ENCODE data around the gene KCNQ1. TPM values are rescaled to one million over a fixed set of nuclear protein-coding genes. Genes with fewer than 3 reads are reported as not detected.

The KCNQ1 gene
- polyA plus RNA-seq, 1 donor (not counting 4 experiments of a cell fraction or from before 2014, with no cell fraction given) = not detected

DNA sequence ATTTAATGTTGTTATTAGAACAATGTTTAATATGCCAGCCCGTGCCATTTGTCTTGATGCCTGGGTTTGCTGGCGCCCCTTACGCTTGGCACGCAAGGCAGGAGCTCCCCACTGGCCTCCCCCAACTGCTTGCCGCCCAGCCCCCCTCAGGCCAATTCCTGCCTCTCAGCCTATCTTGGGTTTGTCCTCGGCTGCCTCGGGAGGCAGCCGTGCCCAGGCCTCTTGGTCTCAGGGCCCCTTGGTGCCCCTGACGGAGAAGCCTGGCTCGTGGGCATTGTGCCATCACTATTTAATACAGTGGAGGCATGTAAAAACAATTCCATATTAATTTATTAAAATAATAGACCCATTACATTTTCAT lies 135.2 kb downstream of the KCNQ1 start:
- Histone ChIP-seq H3K79me2 (ENCODE audit: control insufficient read depth, insufficient read depth, low read length) (no peaks in the 10 kb centered on the region), H3K36me3 (ENCODE audit: control insufficient read depth in 2 of 2, extremely low read depth in 1 of 2, insufficient read depth in 2 of 2, low read length in 2 of 2) (no peaks in the 10 kb centered on the region), H3K4me2 (ENCODE audit: control insufficient read depth, extremely low read depth, insufficient read depth, low read depth, low read length) (no peak overlapping the region), H3K27me3 (ENCODE audit: control insufficient read depth, extremely low read depth, insufficient read depth, low read length) (no peaks in the 10 kb centered on the region), H3K9me3 (ENCODE audit: control insufficient read depth, low read depth, low read length) (no peaks in the 10 kb centered on the region), H3K4me1 (ENCODE audit: control insufficient read depth, extremely low read depth, insufficient read depth, low read length) (no peaks in the 10 kb centered on the region), H3K9ac (ENCODE audit: control insufficient read depth, extremely low read depth, insufficient read depth, low read length) (no peak overlapping the region), H2AFZ (ENCODE audit: control insufficient read depth, low read length) (no peak overlapping the region), H4K20me1 (ENCODE audit: control insufficient read depth, extremely low read depth, insufficient read depth, low read length) (no peaks in the 10 kb centered on the region), H3K9me1 (ENCODE audit: control insufficient read depth, extremely low read depth, insufficient read depth, low read length) (no peaks in the 10 kb centered on the region), H3K4me3 (ENCODE audit: control insufficient read depth in 2 of 3, extremely low read depth in 1 of 3, insufficient read depth in 2 of 3, low read depth in 1 of 3, low read length in 3 of 3) (no peak overlapping the region), H3K27ac (ENCODE audit: control insufficient read depth, insufficient read depth, low read length) (no peak overlapping the region)
- DNase-seq (ENCODE audit: low read depth, low spot score) = no peak
- dilution Hi-C loops (cut with MboI; ENCODE audit: extremely low pct_ligation_motif_present, low sequenced_read_pairs) = no loop called here
- TF ChIP-seq, protein P1, sequence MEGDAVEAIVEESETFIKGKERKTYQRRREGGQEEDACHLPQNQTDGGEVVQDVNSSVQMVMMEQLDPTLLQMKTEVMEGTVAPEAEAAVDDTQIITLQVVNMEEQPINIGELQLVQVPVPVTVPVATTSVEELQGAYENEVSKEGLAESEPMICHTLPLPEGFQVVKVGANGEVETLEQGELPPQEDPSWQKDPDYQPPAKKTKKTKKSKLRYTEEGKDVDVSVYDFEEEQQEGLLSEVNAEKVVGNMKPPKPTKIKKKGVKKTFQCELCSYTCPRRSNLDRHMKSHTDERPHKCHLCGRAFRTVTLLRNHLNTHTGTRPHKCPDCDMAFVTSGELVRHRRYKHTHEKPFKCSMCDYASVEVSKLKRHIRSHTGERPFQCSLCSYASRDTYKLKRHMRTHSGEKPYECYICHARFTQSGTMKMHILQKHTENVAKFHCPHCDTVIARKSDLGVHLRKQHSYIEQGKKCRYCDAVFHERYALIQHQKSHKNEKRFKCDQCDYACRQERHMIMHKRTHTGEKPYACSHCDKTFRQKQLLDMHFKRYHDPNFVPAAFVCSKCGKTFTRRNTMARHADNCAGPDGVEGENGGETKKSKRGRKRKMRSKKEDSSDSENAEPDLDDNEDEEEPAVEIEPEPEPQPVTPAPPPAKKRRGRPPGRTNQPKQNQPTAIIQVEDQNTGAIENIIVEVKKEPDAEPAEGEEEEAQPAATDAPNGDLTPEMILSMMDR (optimal IDR thresholded peaks at IDR 0.05 in 1 of 3, IDR thresholded peaks at IDR 0.05 in 1 of 3, conservative IDR thresholded peaks at IDR 0.05 in 1 of 3; ENCODE audit: extremely low read depth in 1 of 3, insufficient read depth in 2 of 3, low read length in 3 of 3) = no peak
- TF ChIP-seq EZH2 (IDR thresholded peaks at IDR 0.05; ENCODE audit: low read length) = no peak
- no peak for FAIRE-seq

DNA sequence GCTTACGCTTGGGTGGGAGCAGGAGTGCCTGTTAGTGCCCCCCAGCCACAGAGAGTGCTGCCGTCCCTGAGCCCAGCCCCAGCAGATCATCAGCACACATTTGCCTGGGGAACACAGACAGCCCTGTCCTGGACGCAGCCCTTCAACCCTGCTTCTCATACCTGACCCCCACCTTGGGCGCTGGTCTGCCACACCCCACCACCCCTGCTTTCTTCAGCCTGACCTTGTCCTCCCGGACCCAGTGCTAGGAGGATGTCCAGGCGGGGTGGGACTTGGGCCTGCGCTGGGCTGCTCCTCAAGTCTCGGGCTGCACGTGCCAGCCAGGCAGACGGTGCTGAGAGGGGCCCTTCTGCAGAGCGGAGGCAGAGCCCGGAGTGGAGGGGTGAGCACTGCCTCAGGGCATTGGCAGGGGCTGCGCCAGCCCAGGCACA lies 135.8 kb downstream of the KCNQ1 start:
- no peaks in the 10 kb centered on the region for H3K27me3 ChIP-seq (ENCODE audit: control insufficient read depth, extremely low read depth, insufficient read depth, low read length)

More for the DNA sequence above, 135.8 kb downstream of the KCNQ1 start:
- Histone ChIP-seq H3K9me1 (ENCODE audit: control insufficient read depth, extremely low read depth, insufficient read depth, low read length) (no peaks in the 10 kb centered on the region), H3K9me3 (ENCODE audit: control insufficient read depth, low read depth, low read length) (no peaks in the 10 kb centered on the region), H2AFZ (ENCODE audit: control insufficient read depth, low read length) (no peak overlapping the region), H3K4me1 (ENCODE audit: control insufficient read depth, extremely low read depth, insufficient read depth, low read length) (no peaks in the 10 kb centered on the region), H3K27ac (ENCODE audit: control insufficient read depth, insufficient read depth, low read length) (no peak overlapping the region), H3K4me3 (ENCODE audit: control insufficient read depth in 2 of 3, extremely low read depth in 1 of 3, insufficient read depth in 2 of 3, low read depth in 1 of 3, low read length in 3 of 3) (no peak overlapping the region), H3K79me2 (ENCODE audit: control insufficient read depth, insufficient read depth, low read length) (no peaks in the 10 kb centered on the region), H3K36me3 (ENCODE audit: control insufficient read depth in 2 of 2, extremely low read depth in 1 of 2, insufficient read depth in 2 of 2, low read length in 2 of 2) (no peaks in the 10 kb centered on the region), H4K20me1 (ENCODE audit: control insufficient read depth, extremely low read depth, insufficient read depth, low read length) (no peaks in the 10 kb centered on the region), H3K9ac (ENCODE audit: control insufficient read depth, extremely low read depth, insufficient read depth, low read length) (no peak overlapping the region), H3K4me2 (ENCODE audit: control insufficient read depth, extremely low read depth, insufficient read depth, low read depth, low read length) (no peak overlapping the region)
- TF ChIP-seq, protein P1 (optimal IDR thresholded peaks at IDR 0.05 in 1 of 3, IDR thresholded peaks at IDR 0.05 in 1 of 3, conservative IDR thresholded peaks at IDR 0.05 in 1 of 3; ENCODE audit: extremely low read depth in 1 of 3, insufficient read depth in 2 of 3, low read length in 3 of 3) = no peak
- FAIRE-seq = no peak
- dilution Hi-C loops (cut with MboI; ENCODE audit: extremely low pct_ligation_motif_present, low sequenced_read_pairs) = no loop called here
- DNase-seq (ENCODE audit: low read depth, low spot score) = no peak

All from keratinocyte (primary cell).